HepG2 (cell line): ENCODE results near the gene CPPED1. TPM values are rescaled to one million over a fixed set of nuclear protein-coding genes. Genes with fewer than 3 reads are reported as not detected.

Experiments used
- EZH2 ChIP-seq: conservative IDR thresholded peaks from 2 replicates; pipeline ENCODE4 v1.6.1; 2012; ENCODE audit warnings: mild to moderate bottlenecking, low read depth, low read length, moderate library complexity
- KLF6 ChIP-seq: IDR thresholded peaks from 2 replicates; pipeline ENCODE4 v1.8.0; 2016; ENCODE audit warnings: missing biosample characterization, missing genetic modification reagents
- NR0B2 ChIP-seq: sonication (generic); formaldehyde crosslinking; IDR thresholded peaks from 2 replicates; pipeline ENCODE4 v1.4.0; 2020; ENCODE audit warnings: mild to moderate bottlenecking, missing genetic modification reagents
- SMYD3 ChIP-seq: sonication (generic); formaldehyde crosslinking; IDR thresholded peaks from 2 replicates; pipeline ENCODE4 v1.8.1; 2023; ENCODE audit warnings: mild to moderate bottlenecking, missing genetic modification reagents
- TRIM24 ChIP-seq: sonication (generic); formaldehyde crosslinking; IDR thresholded peaks from 2 replicates; pipeline ENCODE4 v1.8.0; 2022; ENCODE audit warnings: mild to moderate bottlenecking, missing genetic modification reagents
- ZBTB40 ChIP-seq, 2 experiments: fragments of 450-650 bp in 1 of 2; sonication (generic) in 1 of 2; formaldehyde crosslinking in 1 of 2; IDR thresholded peaks; 2 replicates each; pipeline versions ENCODE4 v1.6.1 to v1.8.0; 2016 to 2022; ENCODE audit warnings: antibody characterized with exemption in 1 of 2, mild to moderate bottlenecking in 1 of 2, missing genetic modification reagents in 1 of 2
- ZFP36L1 ChIP-seq: sonication (generic); formaldehyde crosslinking; IDR thresholded peaks from 2 replicates; pipeline ENCODE4 v1.8.0; 2022; ENCODE audit warnings: mild to moderate bottlenecking, missing genetic modification reagents, moderate library complexity
- ZNF407 ChIP-seq: sonication (generic); formaldehyde crosslinking; IDR thresholded peaks from one replicate; pipeline ENCODE4 v1.5.1; 2020; ENCODE audit warnings: mild to moderate bottlenecking, missing genetic modification reagents; ENCODE audit errors: not compliant biosample characterization
- ZNF549 ChIP-seq: sonication (generic); formaldehyde crosslinking; IDR thresholded peaks from 2 replicates; pipeline ENCODE4 v1.5.0; 2020; ENCODE audit warnings: missing genetic modification reagents
- ZNF83 ChIP-seq: sonication (generic); formaldehyde crosslinking; IDR thresholded peaks from 2 replicates; pipeline ENCODE4 v1.4.0; 2020; ENCODE audit warnings: missing genetic modification reagents, mild to moderate bottlenecking, borderline replicate concordance
- polyA plus RNA-seq, 8 experiments: library from polyadenylated mRNA; depleted of rRNA in 3 of 8; stranded (reverse) in 7 of 8; unstranded in 1 of 8; fragments of >200 nt; fragmentation: Illumina TruSeq in 4 of 8; extraction: Trizol in 4 of 8; gene quantifications; 2 replicates each; pipeline versions ENCODE4 v1.2.1 to v1.2.3, GENCODE V29; 2011 to 2016; ENCODE audit warnings: low read depth in 4 of 8, missing spikeins in 1 of 8, mixed read lengths in 1 of 8; ENCODE audit not compliant: insufficient read depth in 1 of 8
- total RNA-seq, 5 experiments: library from RNA; depleted of rRNA; stranded (reverse); fragments of >200 nt; fragmentation: Illumina TruSeq; extraction: Trizol; gene quantifications; 2 replicates each; pipeline ENCODE4 v1.2.3, GENCODE V29; 2016; ENCODE audit warnings: low read depth in 1 of 5

CPPED1 gene
- total and polyA plus RNA-seq, 2 of the 13 experiments (the other 11 are each of a cell fraction or from before 2014, with no cell fraction given), result 66.6 to 71.3 TPM

- TF ChIP-seq ZNF407, result no peak
- TF ChIP-seq EZH2, result no peak
- TF ChIP-seq ZNF549 (CRISPR knock-in tag), result no peak
- TF ChIP-seq ZFP36L1, result no peak
- TF ChIP-seq ZNF83 (CRISPR knock-in tag), result no peak
- no peak for TF ChIP-seq ZBTB40 (IDR thresholded peaks at IDR 0.05)
- TF ChIP-seq ZBTB40 (CRISPR knock-in tag; IDR thresholded peaks at IDR 0.05), result peak; percentile 68; the same call in 1 of the 2 replicates
- no peak for TF ChIP-seq NR0B2
- no peak; the same call in 1 of the 2 replicates for TF ChIP-seq SMYD3 (CRISPR knock-in tag)
- TF ChIP-seq KLF6 (CRISPR knock-in tag), result 0 out of 2 replicates have a peak, but pooled peaks have one; percentile 62
- no peak for TF ChIP-seq TRIM24 (CRISPR knock-in tag)
Measured at GRCh38 chr16:12613131-12613991, 190.3 kb downstream of the CPPED1 start (continued).
